Omental fat pad (tissue), 4 donors: ENCODE results near the gene MRPS2. TPM values are rescaled to one million over a fixed set of nuclear protein-coding genes. Genes with fewer than 3 reads are reported as not detected.

Source experiments
- ATAC-seq: fragments of 150-250 bp; one replicate; pipeline ENCODE4 v1.9.1; 2016; ENCODE audit warnings: mild to moderate bottlenecking, moderate library complexity; ENCODE audit not compliant: low FRiP score
- DNase-seq: peaks from one replicate; pipeline ENCODE4 v3.0.0-alpha.2; 2019; ENCODE audit warnings: low spot score
- CTCF ChIP-seq, 3 donors: fragments of 450-650 bp; IDR thresholded peaks; one replicate each; pipeline ENCODE4 v1.5.1; 2016 to 2017; ENCODE audit warnings: antibody characterized with exemption in 3 of 3, mild to moderate bottlenecking in 3 of 3, moderate library complexity in 2 of 3
- total RNA-seq, 4 donors: library from RNA; depleted of rRNA; stranded (reverse); fragments of >200 nt; gene quantifications; one replicate each; pipeline ENCODE4 v1.1.0, GENCODE V29; 2016

The MRPS2 gene
- total RNA-seq, 4 donors from 2014 or later, result 23.5 to 46.8 (median 34.9) TPM

DNA sequence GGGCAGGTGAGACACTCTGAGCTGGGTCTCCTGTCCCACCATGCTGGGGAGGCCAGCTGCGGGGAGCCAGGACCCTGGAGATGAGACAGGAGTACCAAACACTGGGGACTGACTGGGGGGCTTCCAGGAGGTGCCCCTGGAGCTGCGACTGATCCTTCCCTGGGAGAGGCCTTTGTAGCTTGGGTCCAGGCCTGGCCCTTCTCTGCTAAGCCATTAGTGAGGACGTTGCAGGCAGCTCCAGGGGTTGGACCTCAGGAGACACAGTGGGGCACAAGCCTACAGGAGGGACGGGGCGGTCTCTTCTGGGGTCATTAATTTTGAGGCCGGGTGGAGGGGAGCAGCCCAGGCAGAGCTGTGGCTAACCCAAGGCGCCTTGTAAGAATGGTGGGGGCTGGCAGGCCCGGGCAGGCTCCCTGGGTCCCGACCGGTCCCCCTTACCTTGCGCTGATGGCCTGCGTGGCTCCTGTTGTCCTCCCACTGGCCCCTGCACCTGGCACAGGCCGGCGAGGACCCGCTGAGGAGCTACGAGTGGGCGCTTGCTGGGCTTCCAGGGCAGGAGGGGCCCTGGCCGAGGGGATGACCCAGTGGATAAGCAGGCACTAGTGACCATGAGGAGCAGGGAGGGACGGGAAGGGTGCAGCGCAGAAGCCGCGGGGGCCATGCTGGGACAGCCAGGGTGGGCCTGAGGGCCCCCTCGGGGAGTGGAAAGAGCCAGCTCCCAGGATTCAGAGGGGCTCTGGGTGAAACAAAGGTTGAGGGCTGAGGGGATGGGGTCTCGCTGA, 5.1 kb downstream of the MRPS2 start:
- no peak for TF ChIP-seq CTCF (IDR thresholded peaks at IDR 0.05)
- DNase-seq, result no peak
- no peak for ATAC-seq

DNA sequence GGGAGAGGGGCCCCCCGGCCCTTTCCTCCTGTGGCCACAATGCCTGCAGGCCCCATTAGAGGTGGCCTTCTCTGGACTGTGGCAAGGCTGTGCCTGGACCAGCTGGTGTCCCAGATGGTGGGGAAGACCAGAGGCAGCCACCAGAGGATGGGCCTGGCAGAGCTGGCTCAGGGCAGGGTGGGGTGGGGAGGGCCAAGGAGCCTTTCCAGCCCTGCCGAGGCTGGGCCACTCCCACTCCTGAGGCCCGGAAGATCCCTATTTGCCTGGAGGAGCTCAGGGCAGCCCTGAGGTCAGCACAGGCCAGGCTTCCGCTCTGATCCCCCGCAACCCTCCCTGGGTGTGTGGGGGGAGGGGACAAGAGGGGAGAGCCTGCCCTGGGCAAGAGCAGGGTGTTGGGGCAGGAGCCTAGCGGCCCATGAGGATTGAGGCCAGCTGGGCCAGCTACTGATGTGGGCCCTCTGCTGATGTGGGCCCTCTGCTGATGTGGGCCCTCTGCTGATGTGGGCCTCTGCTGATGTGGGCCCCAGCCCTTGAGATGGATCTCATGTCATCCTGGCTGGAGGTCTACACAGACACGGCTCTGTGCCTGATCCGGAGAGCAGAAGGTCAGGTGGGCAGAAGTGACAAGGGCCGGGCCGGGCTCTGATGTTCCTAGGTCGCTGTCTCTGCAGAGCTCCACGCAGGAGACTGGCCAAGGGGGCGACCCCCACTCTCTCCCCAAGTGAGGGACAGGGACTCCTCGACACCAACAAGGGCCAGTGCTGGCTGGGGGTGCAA, 6.0 kb downstream of the MRPS2 start:
- DNase-seq (no peak), ATAC-seq (no peak)
- no peak for TF ChIP-seq CTCF (IDR thresholded peaks at IDR 0.05)

DNA sequence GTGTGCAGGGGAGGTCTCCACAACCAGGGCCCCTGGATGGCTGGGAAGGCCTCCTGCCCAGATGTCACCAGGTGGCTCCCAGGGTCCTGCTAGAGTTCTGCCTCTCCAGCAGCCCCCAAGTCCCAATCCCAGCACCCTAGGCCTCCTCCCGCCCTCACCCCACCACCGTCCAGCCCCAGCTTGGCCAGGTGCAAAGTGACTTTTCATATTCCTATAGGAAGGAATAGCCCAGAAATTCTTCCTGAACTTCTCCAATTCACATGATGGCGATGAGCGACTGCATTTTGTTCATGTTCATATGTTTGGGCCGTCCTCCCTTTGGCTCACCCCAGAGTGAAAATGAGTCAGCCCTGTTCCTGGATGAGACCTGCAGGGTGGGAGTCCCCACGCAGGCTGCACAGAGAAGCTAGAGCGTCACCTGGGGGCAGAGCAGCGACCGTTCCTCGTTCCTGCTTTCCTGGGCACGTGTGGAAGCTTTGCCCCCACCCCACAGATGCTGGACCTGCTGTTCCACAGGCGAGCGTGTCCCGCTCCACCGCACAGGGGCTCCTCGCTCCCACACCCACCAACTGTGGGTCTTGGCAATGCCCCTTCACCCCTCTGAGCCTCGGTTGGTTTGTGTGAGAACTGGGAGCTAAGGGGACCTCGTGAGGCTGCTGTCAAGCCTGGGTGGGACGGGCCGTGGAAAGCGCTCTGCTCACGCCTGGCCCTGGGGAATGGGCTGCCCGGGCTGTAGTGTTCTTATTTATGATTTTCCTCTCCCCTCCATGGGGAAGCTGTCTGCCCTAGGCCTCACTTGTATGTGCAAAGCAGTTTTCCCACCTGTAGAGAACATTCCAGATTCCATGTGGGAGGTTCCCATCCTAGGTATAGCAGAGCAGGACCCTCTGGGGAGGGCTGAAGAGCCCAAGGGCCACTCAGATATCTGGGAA, 6.9 kb downstream of the MRPS2 start:
- no peak for TF ChIP-seq CTCF (IDR thresholded peaks at IDR 0.05)
- DNase-seq (no peak), ATAC-seq (no peak)

DNA sequence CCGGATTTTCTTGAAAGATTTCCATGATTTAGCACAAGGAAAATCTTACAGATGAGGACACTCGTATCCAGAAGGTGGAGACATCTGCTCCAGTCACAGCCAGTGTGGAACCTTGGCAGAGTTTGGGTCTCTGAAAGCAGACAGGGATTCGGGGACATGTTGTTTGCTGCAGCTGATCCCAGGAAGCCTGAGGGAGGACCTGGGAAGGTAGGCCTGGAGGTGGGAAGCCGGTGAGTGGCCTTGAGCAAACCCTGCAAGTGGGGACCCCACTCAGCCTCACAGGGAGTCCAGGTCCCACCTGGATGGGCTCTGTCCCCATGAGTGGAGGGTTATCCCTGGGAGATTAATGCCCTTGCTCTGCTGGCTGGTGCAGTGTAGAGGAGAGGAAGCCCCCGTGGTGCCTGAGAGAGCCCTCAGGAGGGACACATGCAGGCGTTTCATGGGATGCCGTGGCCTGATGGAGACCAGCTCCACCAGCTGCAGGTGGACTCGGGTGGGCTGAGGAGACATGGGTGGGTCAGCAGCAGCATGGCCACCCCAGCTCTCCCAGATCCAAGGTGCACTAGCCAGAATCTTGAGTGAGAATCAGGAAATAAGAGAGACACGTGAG, 7.8 kb downstream of the MRPS2 start:
- no peak for DNase-seq
- no peak for TF ChIP-seq CTCF (IDR thresholded peaks at IDR 0.05)
- ATAC-seq, result no peak

- TF ChIP-seq CTCF (IDR thresholded peaks at IDR 0.05), result no peak
- DNase-seq (no peak), ATAC-seq (no peak)
These were observed 9.0 kb downstream of the MRPS2 start for GRCh38 chr9:135509458-135509857.

- no peak for TF ChIP-seq CTCF (IDR thresholded peaks at IDR 0.05)
- ATAC-seq (no peak), DNase-seq (no peak)
These were observed 11.7 kb downstream of the MRPS2 start for GRCh38 chr9:135512241-135512603.
